Fibroblast of the aortic adventitia (primary cell): ENCODE measurements around the gene MAP4. TPM values are rescaled to one million over a fixed set of nuclear protein-coding genes. Genes with fewer than 3 reads are reported as not detected.
A peak's percentile ranks its signal among the peaks of the same experiment; 100 is the strongest.
"Not testable (repeated sequence)": the region's sequence is repeated elsewhere in the genome, so short reads cannot be mapped to it uniquely, and the experiment has no call there.

Experiments
- DNase-seq: peaks from one replicate; pipeline ENCODE4 v3.0.0-alpha.2; 2010; ENCODE audit warnings: low read depth
- H3K4me3 ChIP-seq: 2 replicates; pipeline ENCODE4 v1.5.1; 2011; ENCODE audit warnings: low read depth, mild to moderate bottlenecking, control low read depth, low read length, moderate library complexity
- total RNA-seq: library from RNA; depleted of rRNA; stranded (reverse); fragments of >200 nt; gene quantifications from 2 replicates; pipeline ENCODE4 v1.2.3, GENCODE V29; 2012; ENCODE audit warnings: low replicate concordance
- TF ChIP-seq, protein P1 (sequence below): IDR thresholded peaks from 2 replicates; pipeline ENCODE4 v1.5.1; 2011; ENCODE audit warnings: mild to moderate bottlenecking, low read length, control low read depth, inconsistent platforms; ENCODE audit not compliant: insufficient read depth

Gene MAP4, protein sequence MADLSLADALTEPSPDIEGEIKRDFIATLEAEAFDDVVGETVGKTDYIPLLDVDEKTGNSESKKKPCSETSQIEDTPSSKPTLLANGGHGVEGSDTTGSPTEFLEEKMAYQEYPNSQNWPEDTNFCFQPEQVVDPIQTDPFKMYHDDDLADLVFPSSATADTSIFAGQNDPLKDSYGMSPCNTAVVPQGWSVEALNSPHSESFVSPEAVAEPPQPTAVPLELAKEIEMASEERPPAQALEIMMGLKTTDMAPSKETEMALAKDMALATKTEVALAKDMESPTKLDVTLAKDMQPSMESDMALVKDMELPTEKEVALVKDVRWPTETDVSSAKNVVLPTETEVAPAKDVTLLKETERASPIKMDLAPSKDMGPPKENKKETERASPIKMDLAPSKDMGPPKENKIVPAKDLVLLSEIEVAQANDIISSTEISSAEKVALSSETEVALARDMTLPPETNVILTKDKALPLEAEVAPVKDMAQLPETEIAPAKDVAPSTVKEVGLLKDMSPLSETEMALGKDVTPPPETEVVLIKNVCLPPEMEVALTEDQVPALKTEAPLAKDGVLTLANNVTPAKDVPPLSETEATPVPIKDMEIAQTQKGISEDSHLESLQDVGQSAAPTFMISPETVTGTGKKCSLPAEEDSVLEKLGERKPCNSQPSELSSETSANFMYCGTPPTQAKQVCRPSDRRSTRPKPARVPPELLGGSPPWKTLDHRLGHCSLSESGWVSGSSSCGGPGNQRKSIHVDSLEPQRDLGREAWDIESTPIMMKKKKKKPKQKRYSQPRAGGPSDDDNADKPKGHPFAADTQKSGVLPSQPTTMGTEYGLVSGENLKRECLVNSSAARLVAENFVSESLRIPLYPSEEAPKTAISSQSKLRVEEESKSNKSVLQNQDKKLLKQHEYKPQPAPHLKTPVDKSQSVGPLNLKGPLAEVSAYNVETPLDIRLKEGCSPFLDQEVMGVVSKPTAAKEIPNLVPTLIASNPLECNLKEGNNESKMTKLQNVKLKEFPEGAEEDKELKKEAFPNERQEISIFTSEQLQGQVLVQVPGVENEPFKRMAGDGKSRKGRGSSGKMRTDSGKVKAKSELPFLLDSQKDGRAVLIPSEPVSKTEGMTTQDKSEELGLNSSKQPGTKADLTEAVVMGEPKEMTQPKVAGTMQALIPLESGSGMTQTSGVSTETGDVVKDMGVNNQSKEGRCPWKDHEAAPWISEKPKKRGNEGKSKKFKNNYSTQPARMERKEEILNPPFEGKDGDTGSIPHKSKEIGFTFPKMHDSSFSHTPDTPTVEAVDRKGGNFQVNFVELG (N-terminal part only)
- total RNA-seq, result 80.1 and 157 TPM in 2 replicates

DNA sequence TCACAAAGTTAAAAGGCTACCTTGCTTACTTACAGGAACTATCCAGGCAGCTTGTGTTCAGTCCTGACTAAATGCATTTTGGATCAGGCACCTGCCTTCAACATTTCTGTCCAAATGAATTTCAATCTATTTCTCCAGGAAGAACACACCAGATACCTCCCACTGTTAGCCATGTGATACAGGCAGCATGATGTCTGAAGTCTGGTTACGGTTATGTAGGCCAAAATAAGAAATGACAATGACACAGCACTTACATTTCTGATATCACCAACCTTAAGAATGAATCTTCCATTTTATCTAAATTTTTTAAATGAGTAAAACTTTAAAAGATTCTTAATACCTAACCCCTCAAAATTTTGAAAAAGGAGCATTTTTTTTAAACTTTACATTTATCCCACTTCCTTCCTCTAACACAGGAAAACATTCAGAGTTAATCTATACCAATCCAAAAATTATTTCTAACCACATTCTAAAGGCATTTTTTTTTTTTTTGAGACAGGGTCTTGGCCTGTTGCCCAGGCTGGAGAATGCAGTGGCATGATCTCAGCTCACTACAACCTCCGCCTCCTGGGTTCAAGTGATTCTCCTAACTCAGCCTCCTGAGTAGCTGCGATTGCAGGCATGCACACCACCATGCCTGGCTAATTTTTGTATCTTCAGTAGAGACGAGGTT, at the start of gene MAP4:
Gene MAP4 (minus strand): TSS at position 116 of the 673 bp plus-strand sequence. CDS start 17,556 bp downstream, outside the sequence.
- peak; percentile 48 for DNase-seq
- TF ChIP-seq, protein P1, sequence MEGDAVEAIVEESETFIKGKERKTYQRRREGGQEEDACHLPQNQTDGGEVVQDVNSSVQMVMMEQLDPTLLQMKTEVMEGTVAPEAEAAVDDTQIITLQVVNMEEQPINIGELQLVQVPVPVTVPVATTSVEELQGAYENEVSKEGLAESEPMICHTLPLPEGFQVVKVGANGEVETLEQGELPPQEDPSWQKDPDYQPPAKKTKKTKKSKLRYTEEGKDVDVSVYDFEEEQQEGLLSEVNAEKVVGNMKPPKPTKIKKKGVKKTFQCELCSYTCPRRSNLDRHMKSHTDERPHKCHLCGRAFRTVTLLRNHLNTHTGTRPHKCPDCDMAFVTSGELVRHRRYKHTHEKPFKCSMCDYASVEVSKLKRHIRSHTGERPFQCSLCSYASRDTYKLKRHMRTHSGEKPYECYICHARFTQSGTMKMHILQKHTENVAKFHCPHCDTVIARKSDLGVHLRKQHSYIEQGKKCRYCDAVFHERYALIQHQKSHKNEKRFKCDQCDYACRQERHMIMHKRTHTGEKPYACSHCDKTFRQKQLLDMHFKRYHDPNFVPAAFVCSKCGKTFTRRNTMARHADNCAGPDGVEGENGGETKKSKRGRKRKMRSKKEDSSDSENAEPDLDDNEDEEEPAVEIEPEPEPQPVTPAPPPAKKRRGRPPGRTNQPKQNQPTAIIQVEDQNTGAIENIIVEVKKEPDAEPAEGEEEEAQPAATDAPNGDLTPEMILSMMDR, result no peak
- H3K4me3 ChIP-seq, result no peak within 1 kb of the TSS

DNA sequence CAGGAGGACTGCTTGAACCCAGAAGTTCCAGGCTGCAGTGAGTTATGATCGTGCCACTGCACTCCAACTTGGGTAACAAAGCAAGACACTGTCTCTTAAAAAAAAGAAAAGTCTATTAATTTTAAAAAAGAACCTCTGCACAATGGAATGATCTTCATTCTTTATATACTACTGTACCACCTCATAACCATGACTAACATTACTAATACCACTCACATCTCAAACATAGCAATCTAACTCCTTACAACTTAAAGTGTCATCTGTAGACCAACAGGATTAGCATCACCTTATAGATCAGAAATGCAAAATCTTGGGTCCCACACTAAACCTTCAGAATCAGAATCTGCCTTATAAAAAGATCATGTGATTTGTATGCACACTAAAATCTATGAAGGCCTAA, 48.8 kb upstream of the MAP4 start:
- TF ChIP-seq, protein P1, result no peak
- no peak for DNase-seq

GRCh38 chr3:48064292-48064829, 48.1 kb upstream of the MAP4 start:
- no peak for DNase-seq

More for the DNA sequence above, 48.8 kb upstream of the MAP4 start:
- no peak overlapping the region for H3K4me3 ChIP-seq

DNA sequence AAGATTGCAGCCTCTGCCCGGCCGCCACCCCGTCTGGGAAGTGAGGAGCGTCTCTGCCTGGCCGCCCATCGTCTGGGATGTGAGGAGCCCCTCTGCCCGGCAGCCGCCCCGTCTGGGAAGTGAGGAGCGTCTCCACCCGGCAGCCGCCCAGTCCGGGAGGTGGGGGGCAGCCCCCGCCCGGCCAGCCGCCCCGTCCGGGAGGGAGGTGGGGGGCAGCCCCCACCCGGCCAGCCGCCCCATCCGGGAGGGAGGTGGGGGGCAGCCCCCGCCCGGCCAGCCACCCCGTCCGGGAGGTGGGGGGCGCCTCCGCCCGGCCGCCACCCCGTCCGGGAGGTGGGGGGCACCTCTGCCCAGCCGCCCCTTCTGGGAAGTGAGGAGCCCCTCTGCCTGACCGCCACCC, 45.4 kb upstream of the MAP4 start:
- not testable (repeated sequence) for H3K4me3 ChIP-seq, DNase-seq

More at GRCh38 chr3:48064292-48064829, 48.1 kb upstream of the MAP4 start:
- TF ChIP-seq, protein P1, result no peak
- H3K4me3 ChIP-seq, result no peak overlapping the region

GRCh38 chr3:48058091-48058490, 41.9 kb upstream of the MAP4 start:
- TF ChIP-seq, protein P1, result no peak
- no peak overlapping the region for H3K4me3 ChIP-seq
- peak; percentile 57 for DNase-seq

DNA sequence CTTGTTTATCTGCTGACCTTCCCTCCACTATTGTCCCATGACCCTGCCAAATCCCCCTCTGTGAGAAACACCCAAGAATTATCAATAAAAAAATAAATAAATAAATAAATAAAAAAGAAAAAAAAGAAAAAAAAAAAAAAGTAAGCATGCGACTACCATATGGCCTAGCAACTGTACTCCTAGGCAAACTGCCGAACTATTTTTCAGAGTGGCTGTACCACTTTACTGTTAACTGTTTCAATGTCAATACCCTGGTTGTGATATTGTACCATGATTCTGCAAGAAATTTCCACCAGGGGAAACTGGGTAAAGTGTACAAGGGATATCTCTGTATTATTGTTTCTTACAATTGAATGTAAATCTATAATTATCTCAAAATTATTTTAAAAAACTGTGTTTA, 41.3 kb upstream of the MAP4 start:
- DNase-seq, result peak; percentile 47
- H3K4me3 ChIP-seq, result no peak overlapping the region
- TF ChIP-seq, protein P1, result no peak
